Breast epithelium (tissue), 4 donors: ENCODE measurements around the gene CDK10. TPM values are rescaled to one million over a fixed set of nuclear protein-coding genes. Genes with fewer than 3 reads are reported as not detected.
"Not testable (repeated sequence)": the region's sequence is repeated elsewhere in the genome, so short reads cannot be mapped to it uniquely, and the experiment has no call there.

Source experiments
- DNase-seq, 2 donors: peaks; one replicate each; pipeline ENCODE4 v3.0.0-alpha.2; 2019; ENCODE audit warnings: low spot score in 2 of 2
- H3K27ac ChIP-seq, 2 donors: fragments of 200-600 bp; sonication (generic) in 1 of 2; one replicate each; pipeline ENCODE4 v1.5.1; 2016 to 2019; ENCODE audit warnings: mild to moderate bottlenecking in 1 of 2
- H3K27me3 ChIP-seq, 2 donors: fragments of 200-600 bp; sonication (generic) in 1 of 2; one replicate each; pipeline versions ENCODE4 v1.5.1 to v1.6.0; 2017 to 2019; ENCODE audit warnings: control low read depth in 1 of 2, mild to moderate bottlenecking in 1 of 2
- H3K36me3 ChIP-seq: fragments of 200-600 bp; one replicate; pipeline ENCODE4 v1.5.1; 2019
- H3K4me1 ChIP-seq, 2 donors: fragments of 200-600 bp; sonication (generic); one replicate each; pipeline ENCODE4 v1.5.1; 2016 to 2019; ENCODE audit warnings: control low read depth in 1 of 2
- H3K4me3 ChIP-seq, 3 donors: fragments of 200-600 bp; sonication (generic); 1 replicate in 2 of 3; 2 replicates in 1 of 3; pipeline ENCODE4 v1.5.1; 2016 to 2019; ENCODE audit warnings: mild to moderate bottlenecking in 3 of 3, moderate library complexity in 2 of 3
- H3K9me3 ChIP-seq, 2 donors: fragments of 200-600 bp; sonication (generic) in 1 of 2; one replicate each; pipeline ENCODE4 v1.5.1; 2016 to 2019; ENCODE audit warnings: control low read depth in 1 of 2
- POLR2A ChIP-seq: fragments of 450-650 bp; IDR thresholded peaks from one replicate; pipeline ENCODE4 v1.6.1; 2016; ENCODE audit warnings: antibody characterized with exemption, mild to moderate bottlenecking, moderate library complexity
- POLR2AphosphoS5 ChIP-seq, 3 donors: sonication (generic); formaldehyde crosslinking; IDR thresholded peaks; one replicate each; pipeline ENCODE4 v1.6.1; 2017; ENCODE audit warnings: antibody characterized with exemption in 3 of 3
- intact Hi-C: fragments of 100-400 bp; cut with DNase I; formaldehyde crosslinking; loops from one replicate; pipeline ENCODE4 v1.15.1; 2023; ENCODE audit warnings: low total_unique reads
- total RNA-seq, 3 donors: library from RNA; depleted of rRNA; stranded (reverse); fragments of >200 nt; gene quantifications; one replicate each; pipeline ENCODE4 v1.1.0, GENCODE V29; 2016
- TF ChIP-seq, protein P1 (sequence below), 3 donors: fragments of 450-650 bp; IDR thresholded peaks; one replicate each; pipeline ENCODE4 v1.5.1; 2016 to 2017; ENCODE audit warnings: antibody characterized with exemption in 3 of 3, mild to moderate bottlenecking in 3 of 3, moderate library complexity in 3 of 3

CDK10 gene
- total RNA-seq, 3 donors from 2014 or later: 31.2 to 84.9 (median 67.2) TPM

DNA sequence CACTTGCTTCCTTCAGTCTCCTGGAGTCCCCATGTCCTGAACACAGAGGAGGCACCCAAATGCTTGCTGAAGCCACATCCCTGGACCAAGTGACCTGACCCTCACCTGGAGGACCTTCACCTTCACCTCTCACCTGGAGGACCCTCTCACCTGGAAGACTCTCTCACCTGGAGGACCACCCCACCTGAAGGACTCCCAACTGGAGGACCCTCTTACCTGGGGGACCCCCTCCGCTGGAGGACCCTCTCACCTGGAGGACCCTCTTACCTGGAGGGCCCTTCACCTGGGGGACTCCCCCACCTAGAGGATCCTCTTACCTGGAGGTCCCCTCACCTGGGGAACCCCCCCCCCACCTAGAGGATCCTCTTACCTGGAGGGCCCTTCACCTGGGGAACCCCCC is 573 bp upstream of the CDK10 start:
- Histone ChIP-seq H3K36me3 (no peaks in the 10 kb centered on the region), H3K4me1 (peaks cover 7% of the 10 kb centered on the region in 2 donors), H3K9me3 (no peaks in the 10 kb centered on the region), H3K27ac (no peak overlapping the region), H3K4me3 (peak overlapping the region in 2 of 3 donors; percentile 77 to 87), H3K27me3 (no peaks in the 10 kb centered on the region)
- intact Hi-C loops: no loop called here
- TF ChIP-seq, protein P1, sequence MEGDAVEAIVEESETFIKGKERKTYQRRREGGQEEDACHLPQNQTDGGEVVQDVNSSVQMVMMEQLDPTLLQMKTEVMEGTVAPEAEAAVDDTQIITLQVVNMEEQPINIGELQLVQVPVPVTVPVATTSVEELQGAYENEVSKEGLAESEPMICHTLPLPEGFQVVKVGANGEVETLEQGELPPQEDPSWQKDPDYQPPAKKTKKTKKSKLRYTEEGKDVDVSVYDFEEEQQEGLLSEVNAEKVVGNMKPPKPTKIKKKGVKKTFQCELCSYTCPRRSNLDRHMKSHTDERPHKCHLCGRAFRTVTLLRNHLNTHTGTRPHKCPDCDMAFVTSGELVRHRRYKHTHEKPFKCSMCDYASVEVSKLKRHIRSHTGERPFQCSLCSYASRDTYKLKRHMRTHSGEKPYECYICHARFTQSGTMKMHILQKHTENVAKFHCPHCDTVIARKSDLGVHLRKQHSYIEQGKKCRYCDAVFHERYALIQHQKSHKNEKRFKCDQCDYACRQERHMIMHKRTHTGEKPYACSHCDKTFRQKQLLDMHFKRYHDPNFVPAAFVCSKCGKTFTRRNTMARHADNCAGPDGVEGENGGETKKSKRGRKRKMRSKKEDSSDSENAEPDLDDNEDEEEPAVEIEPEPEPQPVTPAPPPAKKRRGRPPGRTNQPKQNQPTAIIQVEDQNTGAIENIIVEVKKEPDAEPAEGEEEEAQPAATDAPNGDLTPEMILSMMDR (IDR thresholded peaks at IDR 0.05): no peak
- TF ChIP-seq POLR2A: no peak
- no peak for TF ChIP-seq POLR2AphosphoS5 (IDR thresholded peaks at IDR 0.05)
- DNase-seq: no peak

DNA sequence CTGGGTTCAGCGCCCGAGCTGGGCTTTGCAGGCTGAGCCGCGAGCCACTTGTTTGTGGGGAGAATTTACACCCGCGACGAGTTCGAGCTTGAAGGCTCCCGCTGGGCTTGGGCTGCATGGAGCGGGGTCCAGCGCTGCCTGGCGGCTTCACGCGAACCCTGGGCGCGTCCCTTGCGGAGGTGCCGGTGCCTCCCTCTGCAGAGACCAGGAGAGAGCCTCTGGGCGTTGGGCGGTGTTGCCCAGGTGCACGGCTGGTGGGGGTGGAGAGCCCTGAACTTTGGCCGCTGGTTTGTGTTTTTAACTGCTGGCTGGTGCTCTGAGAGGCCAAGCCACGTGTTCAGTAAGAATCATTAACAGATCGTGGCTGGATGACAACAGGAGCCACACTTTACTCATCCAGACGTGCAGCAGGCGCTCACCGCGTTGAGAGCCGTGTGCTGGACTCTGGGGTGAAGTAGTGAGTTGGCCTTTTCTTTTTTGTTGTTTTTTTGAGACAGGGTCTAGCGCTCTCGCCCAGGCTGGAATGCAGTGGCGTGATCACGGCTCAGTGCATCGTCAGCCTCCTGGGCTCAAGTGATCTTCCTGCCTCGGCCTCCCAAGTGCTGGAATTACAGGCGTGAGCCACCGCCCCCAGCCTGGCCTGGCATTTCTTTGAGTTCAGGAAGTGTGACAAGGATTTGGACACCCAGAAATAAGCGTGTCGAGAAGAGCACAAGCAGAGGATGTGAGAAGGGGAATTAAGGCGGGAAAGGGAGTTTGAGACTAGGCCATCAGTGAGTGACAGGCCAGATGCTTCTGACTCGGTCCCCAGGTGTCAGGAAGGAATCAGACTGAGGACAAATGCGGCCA is 827 bp downstream of the CDK10 start:
- DNase-seq: no peak
- H3K27ac ChIP-seq: peak overlapping the region; percentile 77 to 93
- no peaks in the 10 kb centered on the region for H3K9me3 ChIP-seq
- no peaks in the 10 kb centered on the region for H3K27me3 ChIP-seq
- peaks cover 7% of the 10 kb centered on the region in 2 donors for H3K4me1 ChIP-seq
- peak overlapping the region; percentile 76 to 87 (median 77) for H3K4me3 ChIP-seq
- TF ChIP-seq, protein P1 (IDR thresholded peaks at IDR 0.05): no peak
- intact Hi-C loops: no loop called here
- no peaks in the 10 kb centered on the region for H3K36me3 ChIP-seq

DNA sequence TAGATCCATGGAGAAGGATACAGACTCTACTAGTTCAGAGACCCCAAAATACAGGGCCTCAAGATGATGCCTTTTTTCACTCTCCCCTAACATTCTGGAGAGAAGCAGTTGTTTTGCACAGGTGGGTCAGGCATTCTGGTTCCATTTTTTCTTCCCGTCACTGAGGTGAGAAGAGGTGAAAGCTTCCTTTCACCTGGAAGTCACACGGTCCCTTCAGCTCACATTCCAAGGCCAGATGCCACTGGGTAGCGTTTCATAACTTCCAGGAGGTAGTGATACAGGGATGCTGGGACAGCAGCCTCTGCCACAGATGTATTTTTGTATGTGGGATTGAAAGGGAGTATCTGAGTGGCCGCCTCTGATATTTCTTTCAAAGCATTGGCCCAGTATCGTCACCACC is 1.9 kb downstream of the CDK10 start:
- no peak for DNase-seq
- H3K4me3 ChIP-seq: no peak overlapping the region
- no peaks in the 10 kb centered on the region for H3K27me3 ChIP-seq
- no peak overlapping the region for H3K27ac ChIP-seq
- no peaks in the 10 kb centered on the region for H3K9me3 ChIP-seq
- peaks cover 7% of the 10 kb centered on the region in 2 donors for H3K4me1 ChIP-seq
- H3K36me3 ChIP-seq: no peaks in the 10 kb centered on the region
- intact Hi-C loops: no loop called here
- TF ChIP-seq POLR2A: no peak
- TF ChIP-seq POLR2AphosphoS5 (IDR thresholded peaks at IDR 0.05): no peak
- TF ChIP-seq, protein P1 (IDR thresholded peaks at IDR 0.05): no peak

DNA sequence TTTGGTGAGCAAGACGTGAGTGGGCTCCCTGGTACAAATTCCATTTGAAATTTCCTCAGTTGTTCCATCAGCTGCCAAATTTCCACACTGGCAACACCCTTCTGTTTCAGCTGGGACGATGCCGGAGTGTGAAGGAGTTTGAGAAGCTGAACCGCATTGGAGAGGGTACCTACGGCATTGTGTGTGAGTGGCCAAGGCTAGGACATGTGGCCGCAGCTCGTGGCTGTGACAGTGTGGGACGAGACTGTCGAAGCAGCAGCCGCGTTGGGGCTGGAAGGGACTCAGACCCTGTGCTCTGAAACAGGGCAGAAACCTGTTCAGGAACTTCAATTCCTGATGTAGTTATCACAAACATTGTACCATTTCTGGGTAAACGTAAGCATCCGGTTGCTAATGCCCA is 2.7 kb downstream of the CDK10 start:
- TF ChIP-seq POLR2A (no peak), POLR2AphosphoS5 (IDR thresholded peaks at IDR 0.05) (no peak)
- TF ChIP-seq, protein P1 (IDR thresholded peaks at IDR 0.05): no peak
- no peak overlapping the region for H3K4me3 ChIP-seq
- intact Hi-C loops: no loop called here
- H3K4me1 ChIP-seq: peaks cover 7% of the 10 kb centered on the region in 2 donors
- H3K27ac ChIP-seq: no peak overlapping the region
- no peaks in the 10 kb centered on the region for H3K9me3 ChIP-seq
- H3K27me3 ChIP-seq: no peaks in the 10 kb centered on the region
- no peaks in the 10 kb centered on the region for H3K36me3 ChIP-seq
- DNase-seq: no peak

DNA sequence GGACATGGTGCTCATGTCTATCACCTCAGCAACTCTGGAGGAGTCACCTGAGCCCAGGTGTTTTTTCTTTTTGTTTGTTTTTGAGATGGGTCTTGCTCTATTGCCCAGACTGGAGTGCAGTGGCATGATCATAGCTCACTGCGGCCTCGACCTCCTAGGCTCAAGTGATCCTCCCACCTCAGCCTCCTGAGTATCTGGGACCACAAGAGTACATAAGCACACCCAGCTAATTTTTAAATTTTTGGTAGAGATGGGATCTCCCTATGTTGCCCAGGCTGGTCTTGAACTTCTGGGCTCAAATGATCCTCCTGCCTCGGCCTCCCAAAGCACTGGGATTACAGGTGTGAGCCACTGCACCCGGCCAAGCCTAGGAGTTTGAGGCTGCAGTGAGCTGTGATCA is 3.1 kb downstream of the CDK10 start:
- H3K27ac ChIP-seq, H3K27me3 ChIP-seq, H3K4me1 ChIP-seq, H3K36me3 ChIP-seq, H3K9me3 ChIP-seq, H3K4me3 ChIP-seq, intact Hi-C loops, DNase-seq: not testable (repeated sequence)
